GM19397 (cell line): ENCODE measurements around the gene DNM3.
"Not testable (repeated sequence)": the region's sequence is repeated elsewhere in the genome, so short reads cannot be mapped to it uniquely, and the experiment has no call there.

ENCODE experiments used
- ATAC-seq: cut with Tn5 transposase; IDR thresholded peaks from one replicate; pipeline ENCODE4 v1.9.1; 2021; ENCODE audit warnings: mild to moderate bottlenecking, moderate library complexity; ENCODE audit not compliant: unreplicated experiment

DNM3 gene

GRCh38 chr1:171841050-171841910, at the start of gene DNM3:
Gene DNM3 (plus strand): TSS chr1:171841498. CDS start chr1:171841657, 159 bp downstream.
- ATAC-seq = peak; percentile 91

- ATAC-seq = no peak
Observed at GRCh38 chr1:171792656-171793369, 48.5 kb upstream of the DNM3 start.

- no peak for ATAC-seq
Observed at GRCh38 chr1:171793636-171794035, 47.7 kb upstream of the DNM3 start.

GRCh38 chr1:171794085-171794484, 47.2 kb upstream of the DNM3 start:
- no peak for ATAC-seq

- no peak for ATAC-seq
Observed at GRCh38 chr1:171796592-171796991, 44.7 kb upstream of the DNM3 start.

- no peak for ATAC-seq
Observed at GRCh38 chr1:171798311-171798710, 43.0 kb upstream of the DNM3 start.

GRCh38 chr1:171798765-171799164, 42.5 kb upstream of the DNM3 start:
- ATAC-seq = no peak

GRCh38 chr1:171799166-171799565, 42.1 kb upstream of the DNM3 start:
- no peak for ATAC-seq

GRCh38 chr1:171799698-171800097, 41.6 kb upstream of the DNM3 start:
- not testable (repeated sequence) for ATAC-seq

GRCh38 chr1:171800342-171800741, 41.0 kb upstream of the DNM3 start:
- ATAC-seq = no peak

- ATAC-seq = no peak
Observed at GRCh38 chr1:171800851-171801250, 40.4 kb upstream of the DNM3 start.

- no peak for ATAC-seq
Observed at GRCh38 chr1:171801487-171801891, 39.8 kb upstream of the DNM3 start.

- no peak for ATAC-seq
Observed at GRCh38 chr1:171802207-171802606, 39.1 kb upstream of the DNM3 start.

- no peak for ATAC-seq
Observed at GRCh38 chr1:171803045-171803444, 38.3 kb upstream of the DNM3 start.

- no peak for ATAC-seq
Observed at GRCh38 chr1:171803461-171804022, 37.8 kb upstream of the DNM3 start.

GRCh38 chr1:171805395-171806115, 35.7 kb upstream of the DNM3 start:
- peak; percentile 84 for ATAC-seq

- ATAC-seq = no peak
Observed at GRCh38 chr1:171807556-171807955, 33.7 kb upstream of the DNM3 start.

GRCh38 chr1:171809834-171810233, 31.5 kb upstream of the DNM3 start:
- no peak for ATAC-seq

GRCh38 chr1:171811672-171812071, 29.6 kb upstream of the DNM3 start:
- ATAC-seq = no peak

- no peak for ATAC-seq
Observed at GRCh38 chr1:171814692-171815091, 26.6 kb upstream of the DNM3 start.

GRCh38 chr1:171816300-171816901, 24.9 kb upstream of the DNM3 start:
- ATAC-seq = no peak
